ENCODE results near the gene UBE2F. TPM values are rescaled to one million over a fixed set of nuclear protein-coding genes. Genes with fewer than 3 reads are reported as not detected.

UBE2F gene
- total RNA-seq, 3 donors from 2014 or later = 62.6 to 66.9 (median 64.0) TPM

- intact Hi-C loops (cut with DNase I; ENCODE audit: low total_unique reads) = no loop called here
- Histone ChIP-seq H3K36me3 (no peaks in the 10 kb centered on the region), H3K27me3 (no peaks in the 10 kb centered on the region), H3K4me3 (no peak overlapping the region), H3K9me3 (no peaks in the 10 kb centered on the region), H3K4me1 (no peaks in the 10 kb centered on the region), H3K27ac (no peak overlapping the region)
- DNase-seq (ENCODE audit: low spot score in 2 of 2) = no peak
- TF ChIP-seq CTCF (IDR thresholded peaks at IDR 0.05) (no peak), POLR2AphosphoS5 (IDR thresholded peaks at IDR 0.05) (no peak), POLR2A (IDR thresholded peaks at IDR 0.05) (no peak)
Observed at GRCh38 chr2:238081561-238081960, 114.7 kb downstream of the UBE2F start.

GRCh38 chr2:238082151-238082550 lies 115.3 kb downstream of the UBE2F start:
- H3K36me3 ChIP-seq = no peaks in the 10 kb centered on the region
- no peak overlapping the region for H3K27ac ChIP-seq
- H3K27me3 ChIP-seq = no peaks in the 10 kb centered on the region
- TF ChIP-seq POLR2A (IDR thresholded peaks at IDR 0.05) (no peak), CTCF (IDR thresholded peaks at IDR 0.05) (no peak), POLR2AphosphoS5 (IDR thresholded peaks at IDR 0.05) (no peak)
- H3K9me3 ChIP-seq = no peaks in the 10 kb centered on the region
- no peak for DNase-seq (ENCODE audit: low spot score in 2 of 2)
- no peaks in the 10 kb centered on the region for H3K4me1 ChIP-seq
- no peak overlapping the region for H3K4me3 ChIP-seq
- intact Hi-C loops (cut with DNase I; ENCODE audit: low total_unique reads) = no loop called here

GRCh38 chr2:238082827-238083226 lies 116.0 kb downstream of the UBE2F start:
- Histone ChIP-seq H3K9me3 (no peaks in the 10 kb centered on the region), H3K27me3 (no peaks in the 10 kb centered on the region), H3K4me3 (no peak overlapping the region), H3K27ac (no peak overlapping the region), H3K36me3 (no peaks in the 10 kb centered on the region), H3K4me1 (no peaks in the 10 kb centered on the region)
- TF ChIP-seq POLR2AphosphoS5 (IDR thresholded peaks at IDR 0.05) (no peak), POLR2A (IDR thresholded peaks at IDR 0.05) (no peak), CTCF (IDR thresholded peaks at IDR 0.05) (no peak)
- intact Hi-C loops (cut with DNase I; ENCODE audit: low total_unique reads) = no loop called here
- DNase-seq (ENCODE audit: low spot score in 2 of 2) = no peak

GRCh38 chr2:238083919-238084318 lies 117.1 kb downstream of the UBE2F start:
- TF ChIP-seq POLR2A (IDR thresholded peaks at IDR 0.05) (no peak), POLR2AphosphoS5 (IDR thresholded peaks at IDR 0.05) (no peak), CTCF (IDR thresholded peaks at IDR 0.05) (no peak)
- intact Hi-C loops (cut with DNase I; ENCODE audit: low total_unique reads) = no loop called here
- Histone ChIP-seq H3K27ac (no peak overlapping the region), H3K4me3 (no peak overlapping the region), H3K9me3 (no peaks in the 10 kb centered on the region), H3K27me3 (no peaks in the 10 kb centered on the region), H3K36me3 (no peaks in the 10 kb centered on the region), H3K4me1 (no peaks in the 10 kb centered on the region)
- DNase-seq (ENCODE audit: low spot score in 2 of 2) = no peak

GRCh38 chr2:238084761-238085160 lies 117.9 kb downstream of the UBE2F start:
- Histone ChIP-seq H3K9me3 (no peaks in the 10 kb centered on the region), H3K36me3 (no peaks in the 10 kb centered on the region), H3K4me1 (no peaks in the 10 kb centered on the region), H3K27ac (no peak overlapping the region), H3K4me3 (no peak overlapping the region), H3K27me3 (no peaks in the 10 kb centered on the region)
- TF ChIP-seq POLR2AphosphoS5 (IDR thresholded peaks at IDR 0.05) (no peak), POLR2A (IDR thresholded peaks at IDR 0.05) (no peak), CTCF (IDR thresholded peaks at IDR 0.05) (no peak)
- no peak for DNase-seq (ENCODE audit: low spot score in 2 of 2)
- intact Hi-C loops (cut with DNase I; ENCODE audit: low total_unique reads) = no loop called here

Measured in breast epithelium (tissue), 4 donors.